Erythroblast (primary cell): ENCODE data around the gene KNCN.

ENCODE experiments used
- GATA1 ChIP-seq: IDR thresholded peaks from 2 replicates; pipeline ENCODE4 v1.6.1; 2011; ENCODE audit warnings: low read depth, mild to moderate bottlenecking, control low read depth, low read length, moderate library complexity
- POLR2A ChIP-seq: IDR thresholded peaks from 2 replicates; pipeline ENCODE4 v1.6.1; 2011; ENCODE audit warnings: mild to moderate bottlenecking, low read length

DNA sequence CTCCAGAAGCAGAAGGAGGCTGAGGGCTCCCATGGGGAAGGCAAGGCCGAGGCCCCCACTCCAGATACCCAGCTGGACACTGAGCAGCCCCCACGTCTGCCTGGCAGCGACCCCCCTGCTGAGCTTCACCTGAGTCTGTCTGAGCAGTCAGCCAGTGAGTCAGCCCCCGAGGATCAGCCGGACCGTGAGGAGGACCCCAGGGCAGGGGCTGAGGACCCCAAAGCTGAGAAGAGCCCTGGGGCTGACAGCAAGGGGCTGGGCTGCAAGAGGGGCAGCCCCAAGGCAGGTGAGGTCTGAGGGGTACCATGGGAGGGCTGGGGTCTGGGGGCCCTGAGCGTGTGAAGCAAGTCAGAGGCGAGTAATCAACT lies 40.5 kb downstream of the KNCN start:
- TF ChIP-seq POLR2A = no peak
- no peak for TF ChIP-seq GATA1
